IPS-18c (cell line): ENCODE data around the gene PARVG.

Source experiments
- H3K4me3 ChIP-seq: 2 replicates; pipeline ENCODE4 v1.7.0; 2013; ENCODE audit warnings: low read depth, mild to moderate bottlenecking, low read length, moderate library complexity; ENCODE audit not compliant: insufficient read depth
- H3K9me3 ChIP-seq: one replicate; pipeline ENCODE4 v1.6.1; 2013; ENCODE audit warnings: mild to moderate bottlenecking, low read length, moderate library complexity; ENCODE audit not compliant: control insufficient read depth, insufficient read depth

PARVG gene

GRCh38 chr22:44170470-44170869 lies 10.3 kb upstream of the PARVG start:
- no peaks in the 10 kb centered on the region for H3K9me3 ChIP-seq
- no peak overlapping the region for H3K4me3 ChIP-seq

- Histone ChIP-seq H3K4me3 (no peak overlapping the region), H3K9me3 (no peaks in the 10 kb centered on the region)
Measured at GRCh38 chr22:44171561-44171960, 9.2 kb upstream of the PARVG start.

DNA sequence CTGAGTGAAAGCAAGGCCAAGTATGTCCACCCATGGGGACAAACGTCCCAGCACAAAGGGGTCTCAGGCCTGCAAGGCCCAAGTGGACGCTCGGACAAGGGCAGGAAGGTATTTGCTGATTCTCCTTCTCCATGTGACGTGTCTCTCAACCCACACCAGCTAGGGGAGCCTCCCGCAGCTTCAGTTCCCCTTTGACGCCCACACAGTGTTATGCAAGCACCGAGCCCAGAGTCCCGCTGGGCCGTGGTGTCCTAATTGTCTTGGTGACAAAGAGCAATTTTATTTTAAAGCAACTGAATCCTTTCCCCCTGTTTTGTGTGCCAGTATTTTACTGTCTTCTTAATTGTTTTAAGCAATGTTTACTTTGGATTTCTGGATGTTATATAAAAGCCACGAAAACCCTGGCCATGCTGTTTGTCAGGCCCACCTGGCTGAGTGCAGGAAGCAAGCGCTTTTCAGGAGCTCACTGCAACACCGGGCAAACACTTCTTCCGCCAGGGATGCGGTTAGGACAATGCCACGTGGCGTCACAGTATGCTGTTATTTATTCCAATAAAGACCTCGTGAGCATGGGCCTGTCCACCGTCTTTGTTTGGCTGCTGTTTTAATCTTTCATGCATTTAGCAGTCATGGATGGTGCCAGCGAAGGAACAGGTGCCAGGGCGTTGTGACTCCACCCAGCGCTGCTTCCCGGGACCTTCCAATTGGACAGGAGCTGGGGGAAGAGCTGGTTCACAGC lies 8.2 kb upstream of the PARVG start:
- no peak overlapping the region for H3K4me3 ChIP-seq
- H3K9me3 ChIP-seq: no peaks in the 10 kb centered on the region

- no peak overlapping the region for H3K4me3 ChIP-seq
- no peaks in the 10 kb centered on the region for H3K9me3 ChIP-seq
Measured at GRCh38 chr22:44173154-44173553, 7.6 kb upstream of the PARVG start.

DNA sequence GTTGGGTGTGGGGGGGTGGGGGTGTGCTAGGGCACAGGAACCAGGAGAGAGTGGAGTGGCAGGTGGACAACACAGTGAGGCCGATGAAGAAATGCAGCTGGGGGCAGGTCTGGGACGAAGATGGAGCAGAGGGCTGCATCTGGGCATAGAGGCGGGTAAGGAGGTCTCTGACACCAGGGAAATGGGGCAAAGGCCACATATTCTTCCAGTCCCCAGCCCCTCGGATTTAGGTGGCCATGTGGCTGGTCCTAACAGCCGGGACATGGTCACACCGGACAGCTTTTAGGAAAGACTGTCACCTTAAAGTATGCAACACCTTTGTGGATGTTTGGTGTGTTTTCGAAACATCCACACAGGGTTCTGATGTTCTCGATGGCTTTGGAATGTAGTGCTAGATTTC lies 5.0 kb upstream of the PARVG start:
- Histone ChIP-seq H3K4me3 (no peak overlapping the region), H3K9me3 (no peaks in the 10 kb centered on the region)

GRCh38 chr22:44179196-44179988 lies 1.3 kb upstream of the PARVG start:
- no peak overlapping the region; the same call in 1 of the 2 replicates for H3K4me3 ChIP-seq

GRCh38 chr22:44179989-44180705 lies 578 bp upstream of the PARVG start:
- H3K9me3 ChIP-seq: no peaks in the 10 kb centered on the region
- H3K4me3 ChIP-seq: no peak overlapping the region; the same call in 1 of the 2 replicates

More at GRCh38 chr22:44179196-44179988, 1.3 kb upstream of the PARVG start:
- H3K9me3 ChIP-seq: no peaks in the 10 kb centered on the region

- no peak overlapping the region for H3K4me3 ChIP-seq
- H3K9me3 ChIP-seq: no peaks in the 10 kb centered on the region
Measured at GRCh38 chr22:44181033-44181911, 547 bp downstream of the PARVG start.

DNA sequence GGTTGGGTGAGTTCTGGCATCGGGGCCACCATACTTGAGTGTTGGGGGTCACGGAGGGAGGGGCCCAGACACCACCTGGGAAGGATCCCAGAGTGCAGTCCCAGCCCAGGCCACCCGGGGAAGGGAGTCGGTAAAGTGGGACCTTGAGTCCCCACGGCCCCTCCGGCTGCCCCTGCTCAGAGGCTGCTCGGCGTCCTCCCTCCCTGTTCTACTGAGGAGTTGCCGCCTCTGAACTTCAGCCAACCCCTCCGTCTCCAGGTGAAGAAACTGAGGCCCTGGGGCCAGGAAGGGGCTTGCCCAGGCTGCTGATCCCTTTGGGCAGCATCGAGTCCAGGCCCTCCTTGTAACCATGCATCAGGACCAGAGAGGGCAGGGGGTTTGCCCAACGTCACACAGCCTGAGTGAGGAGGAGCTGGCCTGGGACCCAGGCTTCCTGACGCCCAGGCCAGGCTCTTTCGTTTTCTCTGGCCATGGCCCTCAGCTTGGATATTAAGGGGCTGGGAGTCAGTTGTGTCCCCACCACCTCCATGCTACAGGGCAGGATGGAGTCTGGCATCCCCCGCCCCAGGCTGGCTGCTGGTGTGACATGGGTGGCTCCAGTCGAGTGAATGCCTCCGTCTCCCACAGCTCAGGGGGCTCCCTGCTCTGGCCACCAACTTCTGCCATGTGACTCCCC lies 1.3 kb downstream of the PARVG start:
- H3K4me3 ChIP-seq: no peak overlapping the region

DNA sequence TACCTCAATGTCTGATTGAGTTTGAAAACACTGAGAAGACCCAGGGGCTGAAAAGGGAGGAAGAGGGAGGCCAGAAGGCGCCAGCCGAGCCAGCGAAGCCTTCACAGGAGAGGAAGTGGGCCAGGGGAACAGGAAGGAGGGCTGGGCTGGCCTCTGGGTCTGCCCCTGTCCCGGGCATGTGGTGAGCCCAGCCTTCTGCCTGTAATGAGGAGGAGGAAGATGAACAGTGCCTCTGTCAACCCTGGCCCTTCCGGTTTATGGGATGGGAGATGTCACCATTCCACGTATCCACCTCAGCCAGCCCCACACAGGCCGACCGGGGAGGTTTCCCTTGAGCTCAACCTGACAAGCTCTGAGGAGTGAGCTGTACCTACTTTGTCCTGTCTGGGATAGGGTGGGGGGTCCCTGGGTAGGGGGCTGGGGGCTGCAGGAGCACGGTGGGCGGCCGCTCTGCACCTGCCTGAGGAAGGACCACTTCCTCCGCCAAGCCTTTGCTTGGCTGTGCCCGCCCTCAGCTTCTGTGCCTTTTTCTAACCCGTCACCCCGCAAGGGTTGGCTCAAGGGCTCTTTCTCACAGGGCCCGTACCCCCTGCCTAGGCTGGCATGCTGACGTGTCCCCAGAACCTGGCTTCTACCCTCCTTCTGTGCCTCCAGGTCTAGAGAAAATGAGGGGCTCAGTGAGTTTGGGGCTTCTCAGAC lies 2.0 kb downstream of the PARVG start:
- no peak overlapping the region for H3K4me3 ChIP-seq
- H3K9me3 ChIP-seq: peaks cover 2% of the 10 kb centered on the region

More for the DNA sequence above, 1.3 kb downstream of the PARVG start:
- peaks cover 2% of the 10 kb centered on the region for H3K9me3 ChIP-seq

- Histone ChIP-seq H3K4me3 (no peak overlapping the region), H3K9me3 (peaks cover 2% of the 10 kb centered on the region)
Measured at GRCh38 chr22:44183287-44183588, 2.5 kb downstream of the PARVG start.

DNA sequence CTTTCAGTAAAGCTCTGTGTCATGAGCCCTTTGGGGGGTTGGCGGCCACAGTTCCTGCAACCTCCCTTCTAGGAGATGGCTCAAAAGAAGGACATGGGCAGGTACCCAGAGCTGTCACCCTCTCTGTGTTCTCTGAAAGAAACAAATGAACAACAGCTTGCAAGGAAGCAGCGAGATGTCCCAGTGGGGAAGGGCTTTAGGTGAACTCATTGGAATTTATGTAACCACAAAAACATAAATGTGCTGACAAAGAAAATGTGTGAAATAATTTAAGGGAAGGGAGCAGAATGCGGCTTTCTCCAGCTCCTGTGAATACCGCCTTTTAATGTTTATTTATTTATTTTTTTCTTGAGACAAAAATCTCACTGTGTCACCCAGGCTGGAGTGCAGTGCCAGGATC lies 3.3 kb downstream of the PARVG start:
- peaks cover 2% of the 10 kb centered on the region for H3K9me3 ChIP-seq
- no peak overlapping the region for H3K4me3 ChIP-seq

DNA sequence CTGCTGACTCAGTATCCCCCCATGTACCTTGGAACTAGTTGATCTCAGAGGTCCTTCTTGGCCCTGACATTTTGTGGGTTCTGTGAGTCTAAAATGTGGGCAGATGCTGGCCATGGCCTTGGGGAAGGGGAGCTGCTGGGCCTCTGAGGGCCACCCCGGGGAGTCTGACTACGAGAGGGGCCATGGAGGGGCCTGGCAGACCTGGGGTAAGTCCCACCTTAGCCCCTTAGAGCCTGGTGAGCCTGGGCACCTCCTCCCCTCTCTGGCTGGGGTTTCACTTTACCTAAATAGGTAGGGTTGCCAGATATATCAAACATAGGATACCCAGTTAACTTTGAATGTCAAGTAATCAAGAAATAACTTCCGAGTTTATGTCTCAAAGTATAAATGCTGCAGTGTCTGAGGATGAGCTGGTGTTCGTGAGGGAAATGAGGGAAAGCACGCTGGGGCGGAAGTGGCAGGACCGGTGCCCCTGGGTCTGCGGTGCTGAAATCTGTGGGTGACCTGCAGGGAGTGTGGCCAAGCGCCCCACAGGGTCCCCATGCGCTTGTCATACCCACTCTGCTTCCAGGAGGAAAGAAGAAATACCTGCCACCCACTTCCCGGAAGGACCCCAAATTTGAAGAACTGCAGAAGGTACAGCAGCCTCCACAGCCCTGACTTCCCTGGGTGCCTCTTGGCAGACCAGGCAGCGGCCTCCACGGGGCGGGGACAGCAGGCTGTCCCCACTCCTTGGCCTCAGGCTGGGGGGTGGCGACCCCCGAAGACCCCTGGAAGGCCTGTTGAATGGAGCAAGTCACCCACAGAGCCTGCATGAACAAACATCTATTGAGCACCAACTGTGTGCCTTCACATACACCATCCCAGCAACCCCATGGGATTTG lies 4.8 kb downstream of the PARVG start:
- H3K9me3 ChIP-seq: peaks cover 2% of the 10 kb centered on the region
- H3K4me3 ChIP-seq: no peak overlapping the region

- H3K9me3 ChIP-seq: peaks cover 2% of the 10 kb centered on the region
- no peak overlapping the region for H3K4me3 ChIP-seq
Measured at GRCh38 chr22:44186121-44186510, 5.4 kb downstream of the PARVG start.

DNA sequence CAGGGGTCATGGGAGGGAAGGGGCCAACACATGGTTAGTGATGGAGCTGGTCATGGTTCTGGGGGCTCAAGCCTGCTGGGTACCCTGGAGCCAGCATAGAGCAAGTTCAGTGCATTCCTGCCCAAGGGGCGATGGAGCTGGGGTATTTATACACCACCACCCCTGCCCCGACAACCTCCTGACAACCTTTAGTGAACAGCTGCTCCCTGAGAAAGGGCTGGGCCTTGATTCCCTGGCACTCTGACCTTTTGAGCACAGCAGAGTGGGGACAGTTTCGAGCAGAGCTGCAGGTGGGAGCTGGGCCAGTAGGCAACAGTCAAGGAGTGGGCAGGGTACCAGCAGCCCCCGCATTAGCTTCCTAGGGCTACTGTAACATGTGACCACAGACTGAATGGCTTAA lies 6.0 kb downstream of the PARVG start:
- peaks cover 2% of the 10 kb centered on the region for H3K9me3 ChIP-seq
- H3K4me3 ChIP-seq: no peak overlapping the region
